Glutamatergic neuron (in vitro differentiated cells): ENCODE results near the gene IL1RAPL2. TPM values are rescaled to one million over a fixed set of nuclear protein-coding genes. Genes with fewer than 3 reads are reported as not detected.

Experiments
- DNase-seq: peaks from one replicate; pipeline ENCODE4 v3.0.0; 2022
- H3K27ac Mint-ChIP-seq: one replicate; pipeline ENCODE4 v1.8.0; 2020; ENCODE audit warnings: mild to moderate bottlenecking, mixed read lengths, inconsistent platforms; ENCODE audit not compliant: unreplicated experiment
- H3K27me3 Mint-ChIP-seq: one replicate; pipeline ENCODE4 v1.8.0; 2020; ENCODE audit warnings: mild to moderate bottlenecking, moderate library complexity, mixed read lengths, inconsistent platforms; ENCODE audit not compliant: unreplicated experiment
- H3K36me3 Mint-ChIP-seq: one replicate; pipeline ENCODE4 v1.8.0; 2020; ENCODE audit warnings: mild to moderate bottlenecking, mixed read lengths, inconsistent platforms; ENCODE audit not compliant: unreplicated experiment
- H3K4me1 Mint-ChIP-seq: one replicate; pipeline ENCODE4 v1.8.0; 2020; ENCODE audit warnings: mild to moderate bottlenecking, low read depth, mixed read lengths, inconsistent platforms; ENCODE audit not compliant: unreplicated experiment
- H3K4me3 Mint-ChIP-seq: one replicate; pipeline ENCODE4 v1.8.0; 2020; ENCODE audit warnings: mild to moderate bottlenecking, mixed read lengths, inconsistent platforms; ENCODE audit not compliant: unreplicated experiment
- H3K9me3 Mint-ChIP-seq: one replicate; pipeline ENCODE4 v1.8.0; 2020; ENCODE audit warnings: mild to moderate bottlenecking, moderate library complexity, mixed read lengths, inconsistent platforms; ENCODE audit not compliant: unreplicated experiment
- total RNA-seq: library from RNA; stranded (reverse); fragmentation: NEBNext Ultra II Directional; extraction: Animal tissue kit (Norgen Biotek cat#: 25700); gene quantifications from one replicate; pipeline ENCODE4 v1.2.1, GENCODE V29; 2021; ENCODE audit not compliant: unreplicated experiment
- TF ChIP-seq, protein P1 (sequence below): fragments of 200-600 bp; sonication (generic); IDR thresholded peaks from one replicate; pipeline ENCODE4 v1.5.0; 2021; ENCODE audit not compliant: partially characterized antibody, unreplicated experiment

The IL1RAPL2 gene
- total RNA-seq, 1 donor from 2014 or later: 0.76 TPM

DNA sequence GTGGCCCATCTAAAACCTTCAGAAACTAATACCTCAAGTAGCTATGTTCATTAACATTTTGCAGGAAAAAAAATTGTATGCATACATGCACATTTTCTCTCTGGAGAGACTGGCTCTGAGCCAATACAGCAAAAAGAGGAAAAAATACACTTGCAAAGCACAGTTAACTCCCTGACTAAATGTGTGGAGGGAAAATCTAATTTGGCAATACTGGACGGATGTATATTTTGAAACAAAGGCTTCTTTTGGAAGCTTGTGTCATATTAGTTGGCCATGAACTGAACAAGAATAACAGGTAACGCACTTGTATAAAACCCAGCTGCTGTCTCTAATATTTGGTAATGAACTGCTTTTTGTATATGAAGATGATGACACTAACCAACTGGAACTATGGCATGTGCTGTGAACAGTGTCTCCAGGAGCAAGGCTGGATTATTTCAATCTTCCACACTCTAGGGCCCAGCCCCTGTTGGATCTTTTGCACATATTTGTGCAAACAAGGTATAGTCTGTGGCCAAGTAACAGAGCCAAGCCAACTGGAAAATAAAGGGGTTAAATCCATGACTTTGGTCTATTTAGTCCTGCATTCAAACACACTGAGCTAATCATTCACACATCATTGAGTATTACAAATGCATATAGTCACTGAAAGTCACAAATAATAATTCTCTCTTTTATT, 1188.4 kb downstream of the IL1RAPL2 start:
- no peaks in the 10 kb centered on the region for H3K9me3 Mint-ChIP-seq
- TF ChIP-seq, protein P1, sequence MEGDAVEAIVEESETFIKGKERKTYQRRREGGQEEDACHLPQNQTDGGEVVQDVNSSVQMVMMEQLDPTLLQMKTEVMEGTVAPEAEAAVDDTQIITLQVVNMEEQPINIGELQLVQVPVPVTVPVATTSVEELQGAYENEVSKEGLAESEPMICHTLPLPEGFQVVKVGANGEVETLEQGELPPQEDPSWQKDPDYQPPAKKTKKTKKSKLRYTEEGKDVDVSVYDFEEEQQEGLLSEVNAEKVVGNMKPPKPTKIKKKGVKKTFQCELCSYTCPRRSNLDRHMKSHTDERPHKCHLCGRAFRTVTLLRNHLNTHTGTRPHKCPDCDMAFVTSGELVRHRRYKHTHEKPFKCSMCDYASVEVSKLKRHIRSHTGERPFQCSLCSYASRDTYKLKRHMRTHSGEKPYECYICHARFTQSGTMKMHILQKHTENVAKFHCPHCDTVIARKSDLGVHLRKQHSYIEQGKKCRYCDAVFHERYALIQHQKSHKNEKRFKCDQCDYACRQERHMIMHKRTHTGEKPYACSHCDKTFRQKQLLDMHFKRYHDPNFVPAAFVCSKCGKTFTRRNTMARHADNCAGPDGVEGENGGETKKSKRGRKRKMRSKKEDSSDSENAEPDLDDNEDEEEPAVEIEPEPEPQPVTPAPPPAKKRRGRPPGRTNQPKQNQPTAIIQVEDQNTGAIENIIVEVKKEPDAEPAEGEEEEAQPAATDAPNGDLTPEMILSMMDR: no peak
- peaks cover 2% of the 10 kb centered on the region for H3K27me3 Mint-ChIP-seq
- no peak overlapping the region for H3K27ac Mint-ChIP-seq
- H3K4me1 Mint-ChIP-seq: no peaks in the 10 kb centered on the region
- no peaks in the 10 kb centered on the region for H3K36me3 Mint-ChIP-seq
- no peak overlapping the region for H3K4me3 Mint-ChIP-seq
- no peak for DNase-seq

GRCh38 chrX:105755109-105755508, 1189.1 kb downstream of the IL1RAPL2 start:
- Mint-ChIP-seq H3K27ac (no peak overlapping the region), H3K4me1 (no peaks in the 10 kb centered on the region), H3K9me3 (peaks cover 1% of the 10 kb centered on the region), H3K27me3 (peaks cover 2% of the 10 kb centered on the region), H3K4me3 (no peak overlapping the region), H3K36me3 (no peaks in the 10 kb centered on the region)
- no peak for DNase-seq
- TF ChIP-seq, protein P1: no peak

- TF ChIP-seq, protein P1: no peak
- H3K36me3 Mint-ChIP-seq: no peaks in the 10 kb centered on the region
- peaks cover 1% of the 10 kb centered on the region for H3K9me3 Mint-ChIP-seq
- H3K27ac Mint-ChIP-seq: no peak overlapping the region
- no peaks in the 10 kb centered on the region for H3K4me1 Mint-ChIP-seq
- peaks cover 2% of the 10 kb centered on the region for H3K27me3 Mint-ChIP-seq
- no peak overlapping the region for H3K4me3 Mint-ChIP-seq
- DNase-seq: no peak
These were observed 1192.8 kb downstream of the IL1RAPL2 start for GRCh38 chrX:105758754-105759153.

- H3K9me3 Mint-ChIP-seq: peaks cover 1% of the 10 kb centered on the region
- no peaks in the 10 kb centered on the region for H3K4me1 Mint-ChIP-seq
- H3K4me3 Mint-ChIP-seq: no peak overlapping the region
- no peak for DNase-seq
- no peak overlapping the region for H3K27ac Mint-ChIP-seq
- TF ChIP-seq, protein P1: no peak
- H3K36me3 Mint-ChIP-seq: no peaks in the 10 kb centered on the region
- H3K27me3 Mint-ChIP-seq: peaks cover 2% of the 10 kb centered on the region
These were observed 1193.6 kb downstream of the IL1RAPL2 start for GRCh38 chrX:105759598-105759997.

DNA sequence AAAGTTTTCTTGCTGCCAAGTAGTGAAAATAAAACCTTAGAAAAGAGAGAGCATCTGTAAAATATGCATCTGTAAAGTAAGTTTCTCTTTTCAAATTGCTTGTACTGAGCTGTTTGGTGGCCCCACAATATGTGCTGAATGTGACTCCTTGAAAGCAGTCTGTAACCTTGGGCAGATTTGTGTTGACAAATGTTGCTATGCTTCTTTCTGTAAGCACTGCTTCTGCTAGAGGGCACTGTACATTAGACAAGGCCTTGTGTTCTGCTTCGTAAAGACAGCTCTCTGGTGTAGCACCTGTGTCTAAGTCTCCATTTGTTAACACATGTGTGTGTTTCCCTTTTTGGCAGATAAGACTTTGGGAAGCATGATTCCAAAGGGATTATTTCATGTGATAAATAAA, 1199.7 kb downstream of the IL1RAPL2 start:
- Mint-ChIP-seq H3K4me1 (no peaks in the 10 kb centered on the region), H3K27me3 (no peaks in the 10 kb centered on the region), H3K4me3 (no peak overlapping the region), H3K9me3 (no peaks in the 10 kb centered on the region), H3K27ac (no peak overlapping the region), H3K36me3 (no peaks in the 10 kb centered on the region)
- DNase-seq: no peak
- TF ChIP-seq, protein P1: no peak
